ENCODE data around the gene SAC3D1. TPM values are rescaled to one million over a fixed set of nuclear protein-coding genes. Genes with fewer than 3 reads are reported as not detected.

Gene SAC3D1
- total and polyA plus RNA-seq, 9 of the 15 experiments (the other 6 are each of a cell fraction or from before 2014, with no cell fraction given): 0.20 to 35.2 (median 5.8) TPM

- TF ChIP-seq ZNF766 (CRISPR knock-in tag; conservative IDR thresholded peaks at IDR 0.05) (no peak), TRIM28 (IDR thresholded peaks at IDR 0.05) (no peak), GTF2E2 (tag; IDR thresholded peaks at IDR 0.05) (peak; percentile 37; the same call in 1 of the 2 replicates), TSC22D4 (tag; IDR thresholded peaks at IDR 0.05) (no peak), POLR2B (IDR thresholded peaks at IDR 0.05; ENCODE audit: low read depth, partially characterized antibody) (no peak), ZNF197 (CRISPR knock-in tag; IDR thresholded peaks at IDR 0.05; ENCODE audit: low read depth) (0 out of 2 replicates have a peak, but pooled peaks have one; percentile 53), MCM2 (IDR thresholded peaks at IDR 0.05; ENCODE audit: low read depth) (no peak), RAD21 (CRISPR knock-in tag; conservative IDR thresholded peaks at IDR 0.05 in 1 of 2, IDR thresholded peaks at IDR 0.05 in 1 of 2) (no peak), SMARCA4 (IDR thresholded peaks at IDR 0.05) (peak; percentile 26; the same call in 1 of the 2 replicates), ZNF408 (CRISPR knock-in tag; IDR thresholded peaks at IDR 0.05; ENCODE audit: low read depth) (no peak), ZNF589 (CRISPR knock-in tag; IDR thresholded peaks at IDR 0.05; ENCODE audit: low read depth) (0 out of 2 replicates have a peak, but pooled peaks have one; percentile 29), ZBTB26 (CRISPR knock-in tag; IDR thresholded peaks at IDR 0.05) (no peak)
- TF ChIP-seq, protein P1, sequence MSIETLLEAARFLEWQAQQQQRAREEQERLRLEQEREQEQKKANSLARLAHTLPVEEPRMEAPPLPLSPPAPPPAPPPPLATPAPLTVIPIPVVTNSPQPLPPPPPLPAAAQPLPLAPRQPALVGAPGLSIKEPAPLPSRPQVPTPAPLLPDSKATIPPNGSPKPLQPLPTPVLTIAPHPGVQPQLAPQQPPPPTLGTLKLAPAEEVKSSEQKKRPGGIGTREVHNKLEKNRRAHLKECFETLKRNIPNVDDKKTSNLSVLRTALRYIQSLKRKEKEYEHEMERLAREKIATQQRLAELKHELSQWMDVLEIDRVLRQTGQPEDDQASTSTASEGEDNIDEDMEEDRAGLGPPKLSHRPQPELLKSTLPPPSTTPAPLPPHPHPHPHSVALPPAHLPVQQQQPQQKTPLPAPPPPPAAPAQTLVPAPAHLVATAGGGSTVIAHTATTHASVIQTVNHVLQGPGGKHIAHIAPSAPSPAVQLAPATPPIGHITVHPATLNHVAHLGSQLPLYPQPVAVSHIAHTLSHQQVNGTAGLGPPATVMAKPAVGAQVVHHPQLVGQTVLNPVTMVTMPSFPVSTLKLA (conservative IDR thresholded peaks at IDR 0.05): no peak; a peak in 1 of 4 replicates
These were observed 527 bp upstream of the SAC3D1 start (continued) for GRCh38 chr11:65040520-65040846.
